Measurements from ENCODE around the gene TMEM127. TPM values are rescaled to one million over a fixed set of nuclear protein-coding genes. Genes with fewer than 3 reads are reported as not detected.
A peak's percentile ranks its signal among the peaks of the same experiment; 100 is the strongest.

The TMEM127 gene
- total RNA-seq, 2 donors from 2014 or later: 23.2 to 29.3 TPM

DNA sequence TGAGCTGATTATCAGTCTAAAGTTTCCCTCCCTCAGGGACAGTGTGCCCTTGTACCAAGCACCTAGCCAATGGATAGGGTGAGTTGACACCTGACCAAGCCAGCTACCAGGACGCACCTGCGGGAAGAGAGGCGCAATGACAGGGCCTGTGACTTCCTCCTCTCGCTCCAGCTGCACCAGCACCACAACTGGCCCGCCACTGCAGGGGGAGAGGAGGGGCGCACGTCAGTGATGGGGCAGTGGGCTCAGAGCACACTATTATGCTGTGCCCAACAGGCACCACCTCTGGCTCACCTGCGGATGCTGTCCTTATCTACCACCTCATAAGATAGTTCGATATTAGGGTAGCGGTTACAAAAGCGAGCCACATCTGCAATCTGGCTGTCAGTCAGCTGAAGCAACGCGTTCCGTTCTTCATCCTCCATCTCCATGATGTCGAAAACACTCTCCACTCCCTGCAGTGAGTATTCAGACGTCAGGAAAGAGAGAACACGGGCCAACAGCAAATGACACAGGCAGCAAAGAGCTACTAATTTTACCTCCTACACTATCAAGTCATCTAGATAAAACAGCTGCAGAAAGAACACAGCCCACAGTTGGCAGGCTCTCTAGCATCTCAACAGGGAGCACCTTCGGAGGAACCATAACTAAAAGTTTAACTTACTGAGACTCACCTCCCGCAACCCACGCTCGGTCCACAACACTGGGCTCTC is 11.1 kb upstream of the TMEM127 start:
- ATAC-seq (replicated peaks in 1 of 2) (no peak), DNase-seq (no peak)
- Mint-ChIP-seq H3K27ac (no peak overlapping the region), H3K27me3 (ENCODE audit: low read depth) (no peaks in the 10 kb centered on the region), H3K36me3 (ENCODE audit: insufficient read depth in 2 of 2) (peaks cover 15 to 25% of the 10 kb centered on the region in 2 donors), H3K4me3 (no peak overlapping the region), H3K9me3 (no peaks in the 10 kb centered on the region), H3K4me1 (ENCODE audit: low read depth) (peaks cover 13% of the 10 kb centered on the region)

DNA sequence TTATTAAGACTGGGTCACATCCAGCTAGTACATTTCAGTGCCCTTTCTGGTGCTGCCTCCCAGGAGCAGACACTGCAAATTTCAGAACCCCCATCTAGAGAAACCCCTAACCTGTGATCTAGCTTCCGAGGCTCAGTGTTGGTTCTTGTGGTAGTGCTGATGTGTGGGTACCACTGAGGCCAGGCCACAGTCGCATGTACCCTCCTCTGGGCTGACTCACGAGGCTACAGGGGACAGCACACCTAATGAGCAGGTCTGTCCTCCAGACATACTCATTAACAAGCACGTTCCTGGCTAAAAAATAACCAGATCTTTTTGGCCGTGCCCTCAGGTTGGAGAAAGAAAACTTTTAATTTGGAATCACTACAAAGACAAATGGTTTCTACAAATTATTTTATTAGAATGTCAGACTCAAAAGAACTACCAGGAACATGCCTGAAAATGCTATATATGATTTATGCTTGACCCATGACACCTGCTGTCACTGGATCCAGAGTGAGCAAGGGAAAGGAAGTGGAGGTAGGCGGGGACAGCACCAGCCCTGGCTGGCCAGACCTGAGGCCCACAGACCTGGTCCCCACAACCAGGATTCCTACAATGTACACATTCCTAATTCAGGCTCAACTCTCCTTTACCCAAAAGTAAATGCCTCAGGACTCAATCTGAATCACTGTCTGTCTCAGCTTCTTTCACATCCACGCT is 8.7 kb upstream of the TMEM127 start:
- Mint-ChIP-seq H3K4me3 (no peak overlapping the region), H3K9me3 (no peaks in the 10 kb centered on the region), H3K36me3 (ENCODE audit: insufficient read depth in 2 of 2) (peaks cover 15 to 18% of the 10 kb centered on the region in 2 donors), H3K4me1 (ENCODE audit: low read depth) (peaks cover 13% of the 10 kb centered on the region), H3K27me3 (ENCODE audit: low read depth) (no peaks in the 10 kb centered on the region), H3K27ac (peak overlapping the region; percentile 55)
- DNase-seq (no peak), ATAC-seq (replicated peaks in 1 of 2) (no peak)

DNA sequence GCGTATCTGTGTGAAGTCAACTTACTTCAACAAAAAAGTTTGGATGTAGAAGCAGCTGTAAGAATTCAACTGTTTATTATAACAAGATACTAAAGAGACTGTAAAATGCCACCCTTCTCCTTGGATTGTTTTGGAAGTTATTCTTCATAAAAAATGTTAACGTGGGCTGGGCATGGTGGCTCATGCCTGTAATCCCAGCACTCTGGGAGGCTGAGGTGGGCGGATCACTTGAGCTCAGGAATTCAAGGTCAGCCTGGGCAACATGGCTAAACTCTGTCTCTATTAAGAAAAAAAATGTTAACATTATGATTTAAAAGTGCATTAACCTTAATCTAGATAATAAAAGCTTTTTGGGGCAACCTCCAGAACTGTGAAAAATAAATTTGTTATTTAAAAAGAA is 8.0 kb upstream of the TMEM127 start:
- Mint-ChIP-seq H3K4me3 (no peak overlapping the region), H3K27me3 (ENCODE audit: low read depth) (no peaks in the 10 kb centered on the region), H3K36me3 (ENCODE audit: insufficient read depth in 2 of 2) (peaks cover 13 to 15% of the 10 kb centered on the region in 2 donors), H3K9me3 (no peaks in the 10 kb centered on the region), H3K4me1 (ENCODE audit: low read depth) (peaks cover 14% of the 10 kb centered on the region), H3K27ac (no peak overlapping the region)
- ATAC-seq (replicated peaks in 1 of 2) (no peak), DNase-seq (no peak)

DNA sequence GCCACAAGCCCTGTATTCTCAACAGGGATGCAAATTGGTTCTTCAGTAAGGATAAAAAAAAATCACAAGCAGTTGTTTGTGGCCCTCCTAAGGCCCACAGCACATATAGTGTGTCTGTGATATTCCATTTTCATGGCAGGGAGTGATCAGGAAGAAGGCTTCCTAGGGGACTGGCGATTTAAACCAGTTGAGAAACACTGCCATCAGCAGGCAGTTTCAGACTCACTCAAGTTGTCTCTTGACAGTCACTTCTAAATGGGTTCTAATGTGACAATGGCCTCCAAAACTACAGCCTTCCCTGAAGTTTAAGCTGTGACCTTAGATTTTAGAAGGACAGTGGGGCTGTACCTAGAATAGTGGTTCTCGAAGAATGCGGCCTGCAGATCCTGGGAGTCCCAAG is 6.2 kb upstream of the TMEM127 start:
- Mint-ChIP-seq H3K4me1 (ENCODE audit: low read depth) (peaks cover 32% of the 10 kb centered on the region), H3K27me3 (ENCODE audit: low read depth) (no peaks in the 10 kb centered on the region), H3K9me3 (no peaks in the 10 kb centered on the region), H3K36me3 (ENCODE audit: insufficient read depth in 2 of 2) (peaks cover 10 to 22% of the 10 kb centered on the region in 2 donors), H3K4me3 (no peak overlapping the region), H3K27ac (no peak overlapping the region)
- ATAC-seq (replicated peaks in 1 of 2) (no peak), DNase-seq (no peak)

DNA sequence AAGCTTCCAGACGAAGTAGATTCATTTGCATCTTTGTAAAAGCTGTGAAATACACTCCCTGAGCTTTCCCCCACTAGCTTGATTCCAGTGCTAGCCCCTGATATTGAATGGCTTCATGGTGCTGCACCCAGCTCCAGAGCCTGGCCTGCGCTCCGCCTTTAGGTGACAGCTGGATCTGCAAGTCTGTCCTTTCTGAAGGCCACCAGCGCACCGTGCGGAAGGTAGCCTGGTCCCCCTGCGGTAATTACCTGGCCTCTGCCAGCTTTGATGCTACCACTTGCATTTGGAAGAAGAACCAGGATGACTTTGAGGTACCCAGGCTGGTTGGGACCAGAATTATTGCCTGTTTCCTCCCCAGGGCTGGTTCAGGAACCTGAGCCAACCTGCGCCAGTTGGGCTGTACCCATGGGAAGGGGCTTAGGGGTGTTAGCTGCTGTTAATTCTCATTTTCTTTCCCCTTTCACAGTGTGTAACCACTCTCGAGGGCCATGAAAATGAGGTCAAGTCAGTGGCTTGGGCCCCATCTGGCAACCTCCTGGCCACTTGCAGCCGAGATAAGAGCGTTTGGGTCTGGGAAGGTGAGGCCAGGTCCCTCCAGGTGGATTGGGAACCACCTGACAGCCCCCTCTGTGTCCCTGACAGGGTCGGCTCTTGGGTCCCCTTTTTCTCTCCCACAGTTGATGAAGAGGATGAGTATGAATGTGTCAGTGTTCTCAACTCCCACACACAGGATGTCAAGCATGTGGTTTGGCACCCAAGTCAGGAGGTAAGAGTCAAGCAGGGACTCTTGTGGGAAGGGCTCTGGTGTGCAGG is 1.6 kb upstream of the TMEM127 start:
- peaks cover 52% of the 10 kb centered on the region for H3K4me1 Mint-ChIP-seq (ENCODE audit: low read depth)
- H3K27me3 Mint-ChIP-seq (ENCODE audit: low read depth): no peaks in the 10 kb centered on the region
- peak overlapping the region; percentile 74 for H3K27ac Mint-ChIP-seq
- DNase-seq: peak; percentile 66 to 71
- peak overlapping the region; percentile 94 to 99 for H3K4me3 Mint-ChIP-seq
- peak; percentile 36 to 49 for ATAC-seq (replicated peaks in 1 of 2)
- H3K36me3 Mint-ChIP-seq (ENCODE audit: insufficient read depth in 2 of 2): peaks cover 9 to 27% of the 10 kb centered on the region in 2 donors
- no peaks in the 10 kb centered on the region for H3K9me3 Mint-ChIP-seq

DNA sequence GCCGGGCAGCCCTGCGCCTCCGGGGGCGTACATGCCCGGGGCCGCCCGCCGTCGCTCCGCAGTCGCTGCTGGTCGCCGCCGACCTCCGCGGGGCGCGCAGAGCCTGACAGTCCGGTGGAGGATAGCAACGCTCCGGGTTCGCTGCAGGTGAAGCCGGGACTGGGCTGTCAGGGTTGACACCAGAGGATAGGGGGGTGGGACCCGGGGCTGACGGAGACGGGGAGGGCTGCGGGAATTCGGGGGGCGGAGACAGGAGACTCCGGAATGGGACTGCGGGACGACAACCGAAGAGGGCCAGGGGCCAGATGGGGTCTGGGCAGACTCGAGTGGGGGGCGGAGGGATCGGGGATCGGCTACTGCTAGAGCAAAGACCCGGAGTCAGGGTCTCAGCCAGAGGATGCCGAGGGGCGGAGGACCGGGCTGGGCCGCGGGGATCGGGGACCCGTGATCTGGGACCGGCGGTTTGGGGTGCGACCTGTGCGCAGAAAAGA is 403 bp downstream of the TMEM127 start:
- ATAC-seq (replicated peaks in 1 of 2): peak; percentile 11 to 14
- H3K27me3 Mint-ChIP-seq (ENCODE audit: low read depth): no peaks in the 10 kb centered on the region
- no peak overlapping the region for H3K27ac Mint-ChIP-seq
- H3K4me1 Mint-ChIP-seq (ENCODE audit: low read depth): peaks cover 69% of the 10 kb centered on the region
- H3K36me3 Mint-ChIP-seq (ENCODE audit: insufficient read depth in 2 of 2): peaks cover 9 to 25% of the 10 kb centered on the region in 2 donors
- no peaks in the 10 kb centered on the region for H3K9me3 Mint-ChIP-seq
- peak in 1 of 2 donors; percentile 52 for DNase-seq
- H3K4me3 Mint-ChIP-seq: peak overlapping the region; percentile 94 to 99

DNA sequence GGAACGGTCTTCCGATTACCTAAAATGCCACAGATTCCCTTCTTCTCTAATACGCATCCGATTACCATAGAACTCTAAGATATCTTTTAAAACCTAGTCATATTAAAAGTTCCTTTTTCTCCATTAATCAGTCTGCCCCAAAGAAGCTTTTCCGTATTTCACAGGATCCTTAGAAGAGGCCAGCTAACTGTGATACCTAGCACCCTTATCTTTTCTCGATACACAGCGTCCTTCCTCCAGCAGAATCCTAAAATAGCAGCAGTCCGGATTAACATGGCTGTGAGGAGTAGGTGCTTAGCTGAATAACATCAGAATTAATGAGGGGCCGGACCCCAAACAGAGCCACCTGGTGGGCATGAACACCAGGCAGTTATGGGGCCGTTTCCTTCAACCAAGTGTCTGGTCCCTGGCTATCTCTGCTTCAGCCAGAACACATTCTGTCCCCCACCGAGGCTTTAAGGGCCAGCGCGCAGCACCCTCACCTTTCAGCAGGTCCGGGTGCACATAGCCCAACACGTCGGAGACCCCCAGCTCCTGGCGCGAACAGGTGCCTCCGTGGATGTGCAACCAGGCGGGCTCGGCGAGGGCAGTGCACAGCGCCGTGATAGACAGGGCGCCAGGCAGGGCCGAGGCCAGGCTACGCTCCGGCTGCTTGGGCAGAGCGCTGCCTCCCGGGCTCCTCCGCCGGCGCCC is 995 bp downstream of the TMEM127 start:
- Mint-ChIP-seq H3K36me3 (ENCODE audit: insufficient read depth in 2 of 2) (peaks cover 9 to 25% of the 10 kb centered on the region in 2 donors), H3K27me3 (ENCODE audit: low read depth) (no peaks in the 10 kb centered on the region), H3K9me3 (no peaks in the 10 kb centered on the region), H3K27ac (peak overlapping the region; percentile 74), H3K4me3 (peak overlapping the region; percentile 94 to 99), H3K4me1 (ENCODE audit: low read depth) (peaks cover 75% of the 10 kb centered on the region)
- DNase-seq: peak; percentile 36 to 53
- ATAC-seq (replicated peaks in 1 of 2): peak in 1 of 2 donors; percentile 0

DNA sequence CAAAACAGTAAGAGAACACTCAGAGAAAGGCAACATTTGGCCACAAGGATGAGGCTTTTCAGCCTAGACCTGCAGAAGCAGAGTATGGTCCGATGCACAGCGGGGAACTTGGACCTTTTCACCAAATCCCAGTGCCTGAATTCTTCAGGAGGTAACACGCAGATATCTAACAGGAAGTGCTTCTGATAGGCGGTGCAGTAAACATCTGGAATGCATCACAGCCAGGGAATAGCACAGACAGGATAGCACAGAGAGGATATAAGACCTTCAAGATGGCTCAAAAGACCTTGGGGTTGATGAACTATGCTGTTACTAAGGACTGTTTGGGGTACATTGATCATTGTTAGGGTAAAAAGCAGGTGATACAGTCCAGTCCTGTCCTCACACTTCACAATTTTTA is 1.7 kb downstream of the TMEM127 start:
- no peak for DNase-seq
- peaks cover 9 to 25% of the 10 kb centered on the region in 2 donors for H3K36me3 Mint-ChIP-seq (ENCODE audit: insufficient read depth in 2 of 2)
- ATAC-seq (replicated peaks in 1 of 2): no peak
- peak overlapping the region; percentile 94 to 99 for H3K4me3 Mint-ChIP-seq
- no peak overlapping the region for H3K27ac Mint-ChIP-seq
- H3K4me1 Mint-ChIP-seq (ENCODE audit: low read depth): peaks cover 82% of the 10 kb centered on the region
- H3K9me3 Mint-ChIP-seq: no peaks in the 10 kb centered on the region
- no peaks in the 10 kb centered on the region for H3K27me3 Mint-ChIP-seq (ENCODE audit: low read depth)

DNA sequence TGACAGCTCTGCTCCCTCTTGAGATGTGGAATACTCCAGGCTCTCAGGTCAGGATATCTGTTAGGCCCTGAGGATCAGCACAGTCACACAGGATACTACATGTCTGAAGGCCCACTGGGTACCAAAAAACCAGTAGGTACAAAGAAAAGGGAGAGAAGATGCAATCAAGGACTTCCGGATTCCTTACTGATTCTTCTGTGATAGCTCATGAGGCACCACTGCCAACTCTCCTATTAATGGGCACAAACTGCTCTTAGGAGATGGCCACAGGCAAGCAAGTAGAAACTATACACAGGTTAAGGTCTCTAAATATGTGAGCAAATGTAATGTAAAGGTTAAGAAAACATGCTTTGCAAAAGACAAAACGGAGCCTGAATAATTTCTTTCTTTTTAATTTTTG is 3.5 kb downstream of the TMEM127 start:
- peak overlapping the region; percentile 48 for H3K27ac Mint-ChIP-seq
- peaks cover 2 to 11% of the 10 kb centered on the region in 2 donors for H3K36me3 Mint-ChIP-seq (ENCODE audit: insufficient read depth in 2 of 2)
- DNase-seq (no peak), ATAC-seq (replicated peaks in 1 of 2) (no peak)
- no peaks in the 10 kb centered on the region for H3K27me3 Mint-ChIP-seq (ENCODE audit: low read depth)
- no peaks in the 10 kb centered on the region for H3K9me3 Mint-ChIP-seq
- H3K4me1 Mint-ChIP-seq (ENCODE audit: low read depth): peaks cover 84% of the 10 kb centered on the region
- no peak overlapping the region for H3K4me3 Mint-ChIP-seq

DNA sequence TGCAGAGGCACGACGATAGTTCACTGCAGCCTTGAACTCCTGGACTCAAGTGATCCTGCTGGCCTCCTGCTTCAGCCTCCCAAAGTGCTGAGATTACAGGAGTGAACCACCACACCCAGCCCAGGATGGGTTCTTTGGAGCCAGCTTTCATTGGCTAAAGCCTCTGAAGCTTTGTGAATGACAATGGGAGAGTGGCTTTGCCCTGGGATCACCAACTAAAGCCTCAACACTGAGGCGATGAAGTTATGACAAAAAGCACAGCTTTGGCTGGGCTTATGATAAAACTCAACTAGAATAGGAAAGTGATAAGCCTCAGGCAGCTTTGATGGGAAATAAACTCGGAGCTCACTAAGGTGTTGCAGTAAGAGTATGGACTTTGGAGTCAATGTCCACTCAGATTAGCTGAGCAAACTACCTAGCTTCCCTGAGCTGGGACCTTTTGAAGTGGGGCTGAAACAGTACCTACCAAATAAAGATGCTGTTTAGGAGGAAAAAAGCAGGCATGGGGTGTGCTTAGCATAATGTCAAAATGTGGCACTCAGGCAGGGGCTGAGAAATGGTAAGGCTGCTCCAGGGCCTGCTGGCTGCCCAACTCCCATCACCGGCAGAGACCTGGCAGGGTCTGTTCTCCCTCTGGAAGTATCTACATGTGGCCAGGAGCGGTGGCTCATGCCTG is 4.3 kb downstream of the TMEM127 start:
- Mint-ChIP-seq H3K4me3 (no peak overlapping the region), H3K27ac (no peak overlapping the region), H3K4me1 (ENCODE audit: low read depth) (peaks cover 83% of the 10 kb centered on the region), H3K27me3 (ENCODE audit: low read depth) (no peaks in the 10 kb centered on the region), H3K36me3 (ENCODE audit: insufficient read depth in 2 of 2) (peaks cover 1 to 11% of the 10 kb centered on the region in 2 donors), H3K9me3 (no peaks in the 10 kb centered on the region)
- DNase-seq: no peak
- ATAC-seq (replicated peaks in 1 of 2): no peak

DNA sequence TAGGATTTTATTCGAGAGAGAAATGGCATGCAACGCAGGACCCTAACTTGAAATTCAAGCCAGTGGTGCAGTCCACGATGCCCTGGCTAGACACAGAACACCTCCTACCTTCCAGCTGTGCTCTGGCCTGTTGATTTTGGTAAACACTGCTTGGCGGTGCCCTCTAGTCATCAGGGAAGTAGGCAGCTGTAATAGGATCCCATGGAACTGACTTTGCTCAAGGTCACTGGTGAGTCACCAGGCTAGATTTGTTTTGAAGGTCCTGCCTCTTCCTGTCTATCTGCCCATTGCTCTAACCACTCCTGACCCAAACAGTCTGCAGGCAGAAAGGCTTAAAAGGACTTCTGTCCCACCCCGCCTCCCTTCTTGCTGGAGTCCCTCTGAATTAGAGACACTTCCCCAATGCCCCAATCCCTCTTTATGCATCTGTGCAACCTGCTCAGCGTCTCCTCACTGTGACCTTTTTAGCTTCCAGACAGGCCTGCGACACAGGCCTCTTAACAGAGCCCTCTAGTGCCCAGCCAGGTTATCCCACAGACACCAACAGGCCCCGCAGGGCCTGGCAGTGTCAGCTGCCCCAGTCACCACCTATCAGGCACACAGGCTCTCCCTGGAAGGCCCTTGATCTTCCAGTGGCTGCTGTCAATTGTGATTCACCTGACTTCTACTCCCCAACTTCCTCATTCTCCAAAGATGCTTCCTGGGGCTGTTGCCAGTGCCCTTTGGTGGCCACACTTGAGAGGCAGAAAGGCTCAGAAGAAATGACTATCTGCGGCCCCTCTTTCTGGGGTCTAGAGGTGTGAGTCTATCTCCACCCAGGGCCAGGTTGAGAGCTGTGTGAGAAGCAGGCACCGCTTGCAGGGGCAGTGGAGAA is 5.2 kb downstream of the TMEM127 start:
- DNase-seq (peak; percentile 33 to 41), ATAC-seq (replicated peaks in 1 of 2) (peak; percentile 56)
- peak overlapping the region; percentile 76 for H3K27ac Mint-ChIP-seq
- peaks cover 0 to 12% of the 10 kb centered on the region in 2 donors for H3K36me3 Mint-ChIP-seq (ENCODE audit: insufficient read depth in 2 of 2)
- H3K27me3 Mint-ChIP-seq (ENCODE audit: low read depth): no peaks in the 10 kb centered on the region
- H3K4me1 Mint-ChIP-seq (ENCODE audit: low read depth): peaks cover 88% of the 10 kb centered on the region
- peak overlapping the region; percentile 4 to 54 for H3K4me3 Mint-ChIP-seq
- H3K9me3 Mint-ChIP-seq: no peaks in the 10 kb centered on the region
